ENCODE data around the gene TMEM9. TPM values are rescaled to one million over a fixed set of nuclear protein-coding genes. Genes with fewer than 3 reads are reported as not detected.

TMEM9 gene
- total and polyA plus RNA-seq, 2 of the 8 experiments (the other 6 are each of a cell fraction or from before 2014, with no cell fraction given): 79.9 to 181 TPM

- Histone ChIP-seq H2BK120ac (replicated peaks; ENCODE audit: low read depth, low read length) (no peak overlapping the region), H3K9me3 (ENCODE audit: insufficient read depth in 2 of 2, low read depth in 1 of 2, low read length in 1 of 2) (no peaks in the 10 kb centered on the region), H2BK5ac (ENCODE audit: low read depth, low read length) (no peak overlapping the region), H3K4me1 (replicated peaks in 1 of 4; ENCODE audit: control insufficient read depth in 3 of 4, insufficient read depth in 4 of 4, low read length in 3 of 4) (no peaks in the 10 kb centered on the region), H3K4ac (replicated peaks; ENCODE audit: insufficient read length, low read depth, low read length) (no peak overlapping the region), H4K20me1 (replicated peaks in 1 of 2; ENCODE audit: control insufficient read depth in 1 of 2, insufficient read depth in 2 of 2, low read length in 2 of 2) (peaks cover 12 to 19% of the 10 kb centered on the region in 2 experiments), H2BK12ac (ENCODE audit: low read depth, low read length) (no peak overlapping the region), H3K9ac (replicated peaks in 1 of 4; ENCODE audit: extremely low read depth in 1 of 4, low read depth in 3 of 4, low read length in 3 of 4) (no peak overlapping the region), H3K23me2 (ENCODE audit: low read depth, low read length) (no peaks in the 10 kb centered on the region), H3K14ac (ENCODE audit: insufficient read length) (no peak overlapping the region), H3K27me3 (replicated peaks in 1 of 4; ENCODE audit: control insufficient read depth in 3 of 4, extremely low read depth in 1 of 4, insufficient read depth in 3 of 4, low read length in 3 of 4) (no peaks in the 10 kb centered on the region), H3K27ac (ENCODE audit: low read depth, low read length) (no peak overlapping the region), H2AFZ (ENCODE audit: low read length) (no peak overlapping the region), H3K79me2 (ENCODE audit: control insufficient read depth in 1 of 2, insufficient read depth in 2 of 2, low read length in 2 of 2) (no peaks in the 10 kb centered on the region), H3K23ac (ENCODE audit: insufficient read length) (no peak overlapping the region), H2AK5ac (ENCODE audit: low read depth, low read length) (no peak overlapping the region), H3K4me3 (ENCODE audit: extremely low read depth in 1 of 4, insufficient read depth in 2 of 4, low read depth in 3 of 4, low read length in 4 of 4) (no peak overlapping the region), H4K5ac (ENCODE audit: insufficient read length, low read depth, low read length) (no peak overlapping the region), H3K79me1 (ENCODE audit: low read depth, low read length) (no peaks in the 10 kb centered on the region; the same call in 1 of the 2 replicates), H3K4me2 (ENCODE audit: insufficient read depth in 1 of 2, low read depth in 2 of 2, low read length in 2 of 2) (no peak overlapping the region), H2BK15ac (ENCODE audit: low read length) (no peak overlapping the region), H3K56ac (replicated peaks; ENCODE audit: insufficient read length, low read depth, low read length) (no peak overlapping the region), H4K91ac (replicated peaks; ENCODE audit: insufficient read length, low read length) (no peak overlapping the region), H4K8ac (ENCODE audit: extremely low read depth, insufficient read depth, low read length) (no peak overlapping the region), H3K36me3 (ENCODE audit: control insufficient read depth in 2 of 4, insufficient read depth in 4 of 4, low read length in 3 of 4) (peaks cover 30 to 89% (median 54%) of the 10 kb centered on the region in 4 experiments), H3K18ac (ENCODE audit: extremely low read depth, low read length) (no peak overlapping the region), H2BK20ac (ENCODE audit: low read length) (no peak overlapping the region)
- CTCF ChIA-PET (ENCODE audit: partially characterized antibody): interaction anchor here (2.0 to 5.8 kb wide), 4 partner anchors 10 to 20 kb away, joined by 6 to 32 read pairs (median 17); partner anchors contain the start of gene ASCL5
- DNase-seq (ENCODE audit: low read depth in 1 of 2, low spot score in 2 of 2) (no peak), FAIRE-seq (no peak)
- no peak for TF ChIP-seq POLR2AphosphoS5 (IDR thresholded peaks at IDR 0.05; ENCODE audit: low read depth, low read length)
- no peak for TF ChIP-seq FOSL1 (IDR thresholded peaks at IDR 0.05; ENCODE audit: insufficient read depth, low read depth, low read length)
- TF ChIP-seq SRF (IDR thresholded peaks at IDR 0.05; ENCODE audit: low read depth, low read length): no peak
- TF ChIP-seq POU5F1 (IDR thresholded peaks at IDR 0.05; ENCODE audit: low read depth, low read length): no peak
- TF ChIP-seq CBX8 (IDR thresholded peaks at IDR 0.05; ENCODE audit: borderline replicate concordance, low read depth, low read length): no peak
- TF ChIP-seq TAF7 (optimal IDR thresholded peaks at IDR 0.05; ENCODE audit: borderline replicate concordance, low read depth, low read length): no peak
- TF ChIP-seq SAP30 (IDR thresholded peaks at IDR 0.05; ENCODE audit: insufficient read depth, insufficient replicate concordance, low read length): no peak
- no peak for TF ChIP-seq CHD2 (IDR thresholded peaks at IDR 0.05; ENCODE audit: low read length)
- no peak for TF ChIP-seq TCF12 (IDR thresholded peaks at IDR 0.05; ENCODE audit: low read depth, low read length)
- 96% methylated on average over 5 of the region's 5 CpGs; no CpG with 5 or more reads in 1 of the 2 experiments for WGBS, 2 experiments (ENCODE audit: extremely low coverage in 1 of 2, insufficient coverage in 1 of 2, insufficient read length in 1 of 2, insufficient replicate concordance in 2 of 2, low coverage in 1 of 2, low lambda C conversion rate in 2 of 2, missing lambda C conversion rate in 1 of 2)
- POLR2A ChIA-PET (ENCODE audit: partially characterized antibody): interaction anchor here (1.1 to 4.4 kb wide), 3 partner anchors 9 to 15 kb away, joined by 3 to 28 read pairs (median 20); partner anchors contain the start of genes ASCL5 and TMEM9
Observed at GRCh38 chr1:201139306-201139705, 15.0 kb downstream of the TMEM9 start.
